ENCODE data around the gene MAD2L1BP. TPM values are rescaled to one million over a fixed set of nuclear protein-coding genes. Genes with fewer than 3 reads are reported as not detected.

MAD2L1BP gene
- total RNA-seq, 3 donors from 2014 or later (not counting 1 experiment from before 2014, with no cell fraction given), result 29.9 to 43.3 (median 38.3) TPM

GRCh38 chr6:43621836-43622180, 13.8 kb upstream of the MAD2L1BP start:
- 98% methylated on average over 10 of the region's 10 CpGs for WGBS (ENCODE audit: insufficient coverage)
- Histone ChIP-seq H3K9me3 (ENCODE audit: control insufficient read depth, insufficient read depth, low read length) (no peaks in the 10 kb centered on the region), H3K36me3 (ENCODE audit: control insufficient read depth, insufficient read depth, low read length) (peaks cover 58% of the 10 kb centered on the region), H3K27me3 (ENCODE audit: control insufficient read depth, insufficient read depth, low read length) (no peaks in the 10 kb centered on the region), H3K4me3 (ENCODE audit: low read length) (no peak overlapping the region), H3K4me1 (ENCODE audit: control insufficient read depth, insufficient read depth, low read length) (peaks cover 7% of the 10 kb centered on the region), H3K27ac (ENCODE audit: low read length) (no peak overlapping the region)
- Mint-ChIP-seq H3K27me3 (ENCODE audit: low read depth in 2 of 2) (no peaks in the 10 kb centered on the region), H3K36me3 (peaks cover 7% of the 10 kb centered on the region), H3K4me3 (no peak overlapping the region), H3K9me3 (no peaks in the 10 kb centered on the region), H3K4me1 (peaks cover 6 to 13% of the 10 kb centered on the region in 2 donors), H3K27ac (no peak overlapping the region)
- intact Hi-C loops (cut with micrococcal nuclease), result no loop called here
- no peak for TF ChIP-seq CTCF (IDR thresholded peaks at IDR 0.05)
- DNase-seq (no peak), ATAC-seq (no peak)

- H3K36me3 ChIP-seq (ENCODE audit: control insufficient read depth, insufficient read depth, low read length), result peaks cover 58% of the 10 kb centered on the region
- Mint-ChIP-seq H3K4me3 (no peak overlapping the region), H3K9me3 (no peaks in the 10 kb centered on the region), H3K4me1 (peaks cover 14 to 20% of the 10 kb centered on the region in 2 donors), H3K27me3 (ENCODE audit: low read depth in 2 of 2) (no peaks in the 10 kb centered on the region), H3K27ac (no peak overlapping the region), H3K36me3 (peaks cover 7% of the 10 kb centered on the region)
- no peaks in the 10 kb centered on the region for H3K27me3 ChIP-seq (ENCODE audit: control insufficient read depth, insufficient read depth, low read length)
- H3K4me1 ChIP-seq (ENCODE audit: control insufficient read depth, insufficient read depth, low read length), result peaks cover 14% of the 10 kb centered on the region
- WGBS (ENCODE audit: insufficient coverage), result 97% methylated on average over 10 of the region's 10 CpGs
- H3K27ac ChIP-seq (ENCODE audit: low read length), result no peak overlapping the region
- intact Hi-C loops (cut with micrococcal nuclease), result no loop called here
- no peak for DNase-seq
- H3K9me3 ChIP-seq (ENCODE audit: control insufficient read depth, insufficient read depth, low read length), result no peaks in the 10 kb centered on the region
- no peak for ATAC-seq
- H3K4me3 ChIP-seq (ENCODE audit: low read length), result no peak overlapping the region
- no peak for TF ChIP-seq CTCF (IDR thresholded peaks at IDR 0.05)
Observed at GRCh38 chr6:43622541-43622940, 13.1 kb upstream of the MAD2L1BP start.

GRCh38 chr6:43623880-43624785, 11.5 kb upstream of the MAD2L1BP start:
- H3K4me1 Mint-ChIP-seq, result peaks cover 17 to 31% of the 10 kb centered on the region in 2 donors
- Histone ChIP-seq H3K9me3 (ENCODE audit: control insufficient read depth, insufficient read depth, low read length) (no peaks in the 10 kb centered on the region), H3K4me3 (ENCODE audit: low read length) (no peak overlapping the region), H3K4me1 (ENCODE audit: control insufficient read depth, insufficient read depth, low read length) (peaks cover 26% of the 10 kb centered on the region), H3K27me3 (ENCODE audit: control insufficient read depth, insufficient read depth, low read length) (no peaks in the 10 kb centered on the region), H3K36me3 (ENCODE audit: control insufficient read depth, insufficient read depth, low read length) (peaks cover 58% of the 10 kb centered on the region), H3K27ac (ENCODE audit: low read length) (no peak overlapping the region)
- no peak overlapping the region for H3K4me3 Mint-ChIP-seq
- ATAC-seq (no peak), DNase-seq (no peak)
- H3K27me3 Mint-ChIP-seq (ENCODE audit: low read depth in 2 of 2), result no peaks in the 10 kb centered on the region
- WGBS (ENCODE audit: insufficient coverage), result 95% methylated on average over 12 of the region's 12 CpGs
- H3K36me3 Mint-ChIP-seq, result peaks cover 7% of the 10 kb centered on the region
- no peaks in the 10 kb centered on the region for H3K9me3 Mint-ChIP-seq
- H3K27ac Mint-ChIP-seq, result peak overlapping the region; percentile 11 to 47
- intact Hi-C loops (cut with micrococcal nuclease), result no loop called here
- TF ChIP-seq CTCF (IDR thresholded peaks at IDR 0.05), result no peak
